ENCODE measurements around the gene MYPOP. TPM values are rescaled to one million over a fixed set of nuclear protein-coding genes. Genes with fewer than 3 reads are reported as not detected.

The MYPOP gene
- total and polyA plus RNA-seq, 9 of the 15 experiments (the other 6 are each of a cell fraction or from before 2014, with no cell fraction given): 0.32 to 7.6 (median 1.6) TPM

GRCh38 chr19:45862564-45863334 is 39.7 kb downstream of the MYPOP start, which contains the start of gene SYMPK (continued):
- TF ChIP-seq OTX1 (CRISPR knock-in tag; IDR thresholded peaks at IDR 0.05) (no peak), TSC22D4 (tag; IDR thresholded peaks at IDR 0.05) (no peak), GABPA (tag; conservative IDR thresholded peaks at IDR 0.05; ENCODE audit: low read depth) (peak; percentile 97), NR4A1 (CRISPR knock-in tag; IDR thresholded peaks at IDR 0.05) (no peak), NR4A1 (tag; IDR thresholded peaks at IDR 0.05) (no peak), ZSCAN29 (IDR thresholded peaks at IDR 0.05) (no peak), BRD9 (IDR thresholded peaks at IDR 0.05; ENCODE audit: low read depth, partially characterized antibody) (no peak), RHOXF2B (CRISPR knock-in tag; conservative IDR thresholded peaks at IDR 0.05) (no peak), ERF (CRISPR knock-in tag; IDR thresholded peaks at IDR 0.05) (no peak), DLX4 (CRISPR knock-in tag; IDR thresholded peaks at IDR 0.05) (no peak), GATA2 (CRISPR knock-in tag; IDR thresholded peaks at IDR 0.05) (no peak), SUPT5H (IDR thresholded peaks at IDR 0.05) (peak; percentile 89), ZNF830 (CRISPR knock-in tag; IDR thresholded peaks at IDR 0.05) (no peak), BRD4 (IDR thresholded peaks at IDR 0.05) (no peak), NCOA6 (IDR thresholded peaks at IDR 0.05) (no peak), RFX7 (CRISPR knock-in tag; IDR thresholded peaks at IDR 0.05) (no peak), ZNF3 (CRISPR knock-in tag; IDR thresholded peaks at IDR 0.05) (no peak), SIRT6 (IDR thresholded peaks at IDR 0.05; ENCODE audit: low read depth, low read length) (no peak), WHSC1 (IDR thresholded peaks at IDR 0.05; ENCODE audit: low read length) (no peak), CBX2 (IDR thresholded peaks at IDR 0.05; ENCODE audit: insufficient read depth, low read length, poor library complexity, severe bottlenecking) (no peak), HNRNPL (IDR thresholded peaks at IDR 0.05; ENCODE audit: low read depth, low read length) (no peak), SAP30 (IDR thresholded peaks at IDR 0.05; ENCODE audit: borderline replicate concordance, insufficient read depth, low read depth, low read length, poor library complexity, severe bottlenecking) (peak; percentile 27), ZEB2 (IDR thresholded peaks at IDR 0.05) (no peak), ELF2 (CRISPR knock-in tag; IDR thresholded peaks at IDR 0.05) (no peak), ZC3H11A (IDR thresholded peaks at IDR 0.05; ENCODE audit: low read depth, low read length) (no peak), ZNF280B (CRISPR knock-in tag; IDR thresholded peaks at IDR 0.05) (no peak), MLLT1 (IDR thresholded peaks at IDR 0.05) (no peak; a peak in 1 of 4 replicates)
- TF ChIP-seq, protein P1, sequence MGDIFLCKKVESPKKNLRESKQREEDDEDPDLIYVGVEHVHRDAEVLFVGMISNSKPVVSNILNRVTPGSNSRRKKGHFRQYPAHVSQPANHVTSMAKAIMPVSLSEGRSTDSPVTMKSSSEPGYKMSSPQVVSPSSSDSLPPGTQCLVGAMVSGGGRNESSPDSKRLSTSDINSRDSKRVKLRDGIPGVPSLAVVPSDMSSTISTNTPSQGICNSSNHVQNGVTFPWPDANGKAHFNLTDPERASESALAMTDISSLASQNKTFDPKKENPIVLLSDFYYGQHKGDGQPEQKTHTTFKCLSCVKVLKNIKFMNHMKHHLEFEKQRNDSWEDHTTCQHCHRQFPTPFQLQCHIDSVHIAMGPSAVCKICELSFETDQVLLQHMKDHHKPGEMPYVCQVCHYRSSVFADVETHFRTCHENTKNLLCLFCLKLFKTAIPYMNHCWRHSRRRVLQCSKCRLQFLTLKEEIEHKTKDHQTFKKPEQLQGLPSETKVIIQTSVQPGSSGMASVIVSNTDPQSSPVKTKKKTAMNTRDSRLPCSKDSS (IDR thresholded peaks at IDR 0.05; ENCODE audit: low read depth, partially characterized antibody): no peak
